ENCODE data around the gene ILF3. TPM values are rescaled to one million over a fixed set of nuclear protein-coding genes. Genes with fewer than 3 reads are reported as not detected.

The ILF3 gene
- total RNA-seq, 1 donor from 2014 or later = 861 TPM

GRCh38 chr19:10642473-10643171 is 11.5 kb upstream of the ILF3 start:
- no peak for DNase-seq (ENCODE audit: low read depth, low spot score)
- Mint-ChIP-seq H3K36me3 (ENCODE audit: low read depth) (peaks cover 3% of the 10 kb centered on the region), H3K4me3 (no peak overlapping the region), H3K4me1 (peaks cover 31% of the 10 kb centered on the region), H3K9me3 (no peaks in the 10 kb centered on the region), H3K27me3 (ENCODE audit: low read depth) (no peaks in the 10 kb centered on the region), H3K27ac (ENCODE audit: unreplicated experiment) (peak overlapping the region; percentile 43)
- no peak for TF ChIP-seq CTCF (conservative IDR thresholded peaks at IDR 0.05)

GRCh38 chr19:10643172-10643967 is 10.8 kb upstream of the ILF3 start:
- peaks cover 35% of the 10 kb centered on the region for H3K4me1 Mint-ChIP-seq
- no peaks in the 10 kb centered on the region for H3K36me3 Mint-ChIP-seq (ENCODE audit: low read depth)
- peak overlapping the region; percentile 77 for H3K4me3 Mint-ChIP-seq
- peak overlapping the region; percentile 93 for H3K27ac Mint-ChIP-seq (ENCODE audit: unreplicated experiment)
- TF ChIP-seq CTCF (conservative IDR thresholded peaks at IDR 0.05) = no peak
- H3K27me3 Mint-ChIP-seq (ENCODE audit: low read depth) = no peaks in the 10 kb centered on the region
- H3K9me3 Mint-ChIP-seq = no peaks in the 10 kb centered on the region
- no peak for DNase-seq (ENCODE audit: low read depth, low spot score)

- Mint-ChIP-seq H3K27me3 (ENCODE audit: low read depth) (no peaks in the 10 kb centered on the region), H3K36me3 (ENCODE audit: low read depth) (no peaks in the 10 kb centered on the region)
- no peak for TF ChIP-seq CTCF (conservative IDR thresholded peaks at IDR 0.05)
These were observed 10.2 kb upstream of the ILF3 start for GRCh38 chr19:10643968-10644259.

GRCh38 chr19:10644260-10645007 is 9.7 kb upstream of the ILF3 start:
- no peaks in the 10 kb centered on the region for H3K27me3 Mint-ChIP-seq (ENCODE audit: low read depth)
- peak; percentile 85 for TF ChIP-seq CTCF (conservative IDR thresholded peaks at IDR 0.05)
- no peaks in the 10 kb centered on the region for H3K36me3 Mint-ChIP-seq (ENCODE audit: low read depth)
- H3K9me3 Mint-ChIP-seq = no peaks in the 10 kb centered on the region
- peak overlapping the region; percentile 77 for H3K4me3 Mint-ChIP-seq
- peaks cover 38% of the 10 kb centered on the region for H3K4me1 Mint-ChIP-seq
- peak; percentile 87 for DNase-seq (ENCODE audit: low read depth, low spot score)
- H3K27ac Mint-ChIP-seq (ENCODE audit: unreplicated experiment) = peak overlapping the region; percentile 93

More at GRCh38 chr19:10643968-10644259, 10.2 kb upstream of the ILF3 start:
- no peaks in the 10 kb centered on the region for H3K9me3 Mint-ChIP-seq
- no peak for DNase-seq (ENCODE audit: low read depth, low spot score)
- H3K4me3 Mint-ChIP-seq = peak overlapping the region; percentile 77
- H3K27ac Mint-ChIP-seq (ENCODE audit: unreplicated experiment) = peak overlapping the region; percentile 93
- peaks cover 38% of the 10 kb centered on the region for H3K4me1 Mint-ChIP-seq

- Mint-ChIP-seq H3K4me3 (no peak overlapping the region), H3K4me1 (peaks cover 45% of the 10 kb centered on the region), H3K36me3 (ENCODE audit: low read depth) (no peaks in the 10 kb centered on the region), H3K27ac (ENCODE audit: unreplicated experiment) (no peak overlapping the region), H3K9me3 (no peaks in the 10 kb centered on the region), H3K27me3 (ENCODE audit: low read depth) (no peaks in the 10 kb centered on the region)
- no peak for TF ChIP-seq CTCF (conservative IDR thresholded peaks at IDR 0.05)
- no peak for DNase-seq (ENCODE audit: low read depth, low spot score)
These were observed 7.5 kb upstream of the ILF3 start for GRCh38 chr19:10646456-10647159.
